HepG2 (cell line): ENCODE measurements around the gene KLHL36. TPM values are rescaled to one million over a fixed set of nuclear protein-coding genes. Genes with fewer than 3 reads are reported as not detected.

ENCODE experiments used
- ARHGAP35 ChIP-seq: sonication (generic); formaldehyde crosslinking; IDR thresholded peaks from 2 replicates; pipeline ENCODE4 v1.9.0; 2022; ENCODE audit warnings: mild to moderate bottlenecking, inconsistent platforms, moderate library complexity, missing genetic modification reagents, borderline replicate concordance
- BORCS8-MEF2B ChIP-seq: sonication (generic); formaldehyde crosslinking; IDR thresholded peaks from 2 replicates; pipeline ENCODE4 v1.8.0; 2022; ENCODE audit warnings: mild to moderate bottlenecking, missing genetic modification reagents
- CCDC6 ChIP-seq: sonication (generic); formaldehyde crosslinking; IDR thresholded peaks from 2 replicates; pipeline ENCODE4 v1.8.1; 2022; ENCODE audit warnings: mild to moderate bottlenecking, missing genetic modification reagents, moderate library complexity
- ELF4 ChIP-seq: sonication (generic); formaldehyde crosslinking; IDR thresholded peaks from 2 replicates; pipeline ENCODE4 v1.5.0; 2020; ENCODE audit warnings: missing genetic modification reagents, mild to moderate bottlenecking, moderate library complexity, borderline replicate concordance
- NCOA1 ChIP-seq: sonication (generic); formaldehyde crosslinking; IDR thresholded peaks from 2 replicates; pipeline ENCODE4 v1.9.0; 2021; ENCODE audit warnings: missing genetic modification reagents
- POGK ChIP-seq: sonication (generic); formaldehyde crosslinking; conservative IDR thresholded peaks from 2 replicates; pipeline ENCODE4 v1.8.0; 2022; ENCODE audit warnings: mild to moderate bottlenecking, moderate library complexity, missing genetic modification reagents
- SKI ChIP-seq: fragments of 450-650 bp; IDR thresholded peaks from one replicate; pipeline ENCODE4 v1.6.1; 2018; ENCODE audit warnings: mild to moderate bottlenecking; ENCODE audit not compliant: partially characterized antibody
- SRF ChIP-seq: IDR thresholded peaks from 2 replicates; pipeline ENCODE4 v1.6.1; 2011; ENCODE audit warnings: mild to moderate bottlenecking, low read depth, low read length, moderate library complexity
- TBL1XR1 ChIP-seq: fragments of 150-350 bp; IDR thresholded peaks from 2 replicates; pipeline ENCODE4 v1.6.1; 2014; ENCODE audit warnings: borderline replicate concordance, low read length; ENCODE audit not compliant: partially characterized antibody
- TIGD3 ChIP-seq: sonication (generic); formaldehyde crosslinking; IDR thresholded peaks from 2 replicates; pipeline ENCODE4 v1.5.1; 2020; ENCODE audit warnings: mild to moderate bottlenecking, missing genetic modification reagents, borderline replicate concordance
- ZBTB1 ChIP-seq: sonication (generic); formaldehyde crosslinking; IDR thresholded peaks from 2 replicates; pipeline ENCODE4 v1.4.0; 2020; ENCODE audit warnings: missing genetic modification reagents, borderline replicate concordance
- ZBTB20 ChIP-seq: sonication (generic); formaldehyde crosslinking; IDR thresholded peaks from 2 replicates; pipeline ENCODE4 v1.8.1; 2023; ENCODE audit warnings: missing genetic modification reagents, low read depth, mild to moderate bottlenecking, borderline replicate concordance
- ZBTB44 ChIP-seq: sonication (generic); formaldehyde crosslinking; IDR thresholded peaks from 2 replicates; pipeline ENCODE4 v1.4.0; 2020; ENCODE audit warnings: missing genetic modification reagents
- ZFP82 ChIP-seq: sonication (generic); formaldehyde crosslinking; IDR thresholded peaks from 2 replicates; pipeline ENCODE4 v1.5.1; 2020; ENCODE audit warnings: mild to moderate bottlenecking, missing genetic modification reagents, borderline replicate concordance
- ZNF18 ChIP-seq: sonication (generic); formaldehyde crosslinking; IDR thresholded peaks from 2 replicates; pipeline ENCODE4 v1.8.0; 2022; ENCODE audit warnings: mild to moderate bottlenecking, missing genetic modification reagents; ENCODE audit not compliant: insufficient replicate concordance
- ZNF337 ChIP-seq: sonication (generic); formaldehyde crosslinking; IDR thresholded peaks from 2 replicates; pipeline ENCODE4 v1.5.1; 2020; ENCODE audit warnings: missing genetic modification reagents, low read depth, mild to moderate bottlenecking, borderline replicate concordance
- ZNF362 ChIP-seq: sonication (generic); formaldehyde crosslinking; IDR thresholded peaks from 2 replicates; pipeline ENCODE4 v1.4.0; 2020; ENCODE audit warnings: missing genetic modification reagents, mild to moderate bottlenecking, borderline replicate concordance
- ZNF383 ChIP-seq: sonication (generic); formaldehyde crosslinking; IDR thresholded peaks from 2 replicates; pipeline ENCODE4 v1.4.0; 2020; ENCODE audit warnings: missing genetic modification reagents, mild to moderate bottlenecking, borderline replicate concordance
- ZNF501 ChIP-seq: sonication (generic); formaldehyde crosslinking; IDR thresholded peaks from 2 replicates; pipeline ENCODE4 v1.5.1; 2020; ENCODE audit warnings: mild to moderate bottlenecking, moderate library complexity, missing genetic modification reagents
- ZNF841 ChIP-seq: sonication (generic); formaldehyde crosslinking; IDR thresholded peaks from 2 replicates; pipeline ENCODE4 v1.8.1; 2023; ENCODE audit warnings: missing genetic modification reagents, borderline replicate concordance
- polyA plus RNA-seq, 8 experiments: library from polyadenylated mRNA; depleted of rRNA in 3 of 8; stranded (reverse) in 7 of 8; unstranded in 1 of 8; fragments of >200 nt; fragmentation: Illumina TruSeq in 4 of 8; extraction: Trizol in 4 of 8; gene quantifications; 2 replicates each; pipeline versions ENCODE4 v1.2.1 to v1.2.3, GENCODE V29; 2011 to 2016; ENCODE audit warnings: low read depth in 4 of 8, missing spikeins in 1 of 8, mixed read lengths in 1 of 8; ENCODE audit not compliant: insufficient read depth in 1 of 8
- total RNA-seq, 5 experiments: library from RNA; depleted of rRNA; stranded (reverse); fragments of >200 nt; fragmentation: Illumina TruSeq; extraction: Trizol; gene quantifications; 2 replicates each; pipeline ENCODE4 v1.2.3, GENCODE V29; 2016; ENCODE audit warnings: low read depth in 1 of 5

The KLHL36 gene
- total and polyA plus RNA-seq, 2 of the 13 experiments (the other 11 are each of a cell fraction or from before 2014, with no cell fraction given), result 24.3 to 26.0 TPM

- TF ChIP-seq ZBTB44 (CRISPR knock-in tag) (no peak; the same call in 1 of the 2 replicates), BORCS8-MEF2B (CRISPR knock-in tag) (0 out of 2 replicates have a peak, but pooled peaks have one; percentile 32), ZFP82 (peak; percentile 83; the same call in 1 of the 2 replicates), ZNF18 (CRISPR knock-in tag) (no peak), NCOA1 (no peak; the same call in 1 of the 2 replicates), ZBTB20 (CRISPR knock-in tag) (no peak), CCDC6 (no peak), TIGD3 (CRISPR knock-in tag) (no peak), ZNF383 (CRISPR knock-in tag) (no peak), ZNF841 (CRISPR knock-in tag) (no peak), SRF (no peak), TBL1XR1 (no peak), ELF4 (CRISPR knock-in tag) (no peak; the same call in none of the 2 replicates), POGK (CRISPR knock-in tag) (peak; percentile 63; the same call in 1 of the 2 replicates), ARHGAP35 (CRISPR knock-in tag) (peak; percentile 23; the same call in 1 of the 2 replicates), ZNF337 (0 out of 2 replicates have a peak, but pooled peaks have one; percentile 36), SKI (peak; percentile 50), ZNF362 (CRISPR knock-in tag) (no peak), ZBTB1 (CRISPR knock-in tag) (no peak), ZNF501 (CRISPR knock-in tag) (peak; percentile 92; the same call in 1 of the 2 replicates)
Observed at GRCh38 chr16:84699712-84700445, 51.6 kb downstream of the KLHL36 start, which contains the start of gene USP10 (continued).
